GM20431 (cell line): ENCODE results near the gene NUP98.
"Not testable (repeated sequence)": the region's sequence is repeated elsewhere in the genome, so short reads cannot be mapped to it uniquely, and the experiment has no call there.

Experiments used
- in situ Hi-C: fragments of 300-500 bp; cut with MseI, MboI; formaldehyde crosslinking; loops from one replicate; pipeline ENCODE4 v1.15.0; 2020; ENCODE audit warnings: low sequenced_read_pairs; ENCODE audit not compliant: unreplicated experiment

NUP98 gene

DNA sequence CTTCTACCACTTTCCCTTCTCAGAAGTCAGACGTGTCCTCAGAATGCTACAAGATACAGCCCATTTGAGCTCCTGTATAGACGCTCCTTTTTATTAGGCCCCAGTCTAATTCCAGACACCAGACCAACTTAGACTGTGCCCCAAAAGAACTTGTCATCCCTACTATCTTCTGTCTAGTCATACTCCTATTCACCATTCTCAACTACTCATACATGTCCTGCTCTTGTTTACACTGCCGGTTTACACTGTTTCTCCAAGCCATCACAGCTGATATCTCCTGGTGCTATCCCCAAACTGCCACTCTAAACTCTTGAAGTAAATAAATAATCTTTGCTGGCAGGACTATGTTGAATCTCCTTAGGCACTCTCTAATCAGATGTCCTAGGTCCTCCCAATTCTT lies 144.8 kb downstream of the NUP98 start:
- in situ Hi-C loops, result not testable (repeated sequence)

DNA sequence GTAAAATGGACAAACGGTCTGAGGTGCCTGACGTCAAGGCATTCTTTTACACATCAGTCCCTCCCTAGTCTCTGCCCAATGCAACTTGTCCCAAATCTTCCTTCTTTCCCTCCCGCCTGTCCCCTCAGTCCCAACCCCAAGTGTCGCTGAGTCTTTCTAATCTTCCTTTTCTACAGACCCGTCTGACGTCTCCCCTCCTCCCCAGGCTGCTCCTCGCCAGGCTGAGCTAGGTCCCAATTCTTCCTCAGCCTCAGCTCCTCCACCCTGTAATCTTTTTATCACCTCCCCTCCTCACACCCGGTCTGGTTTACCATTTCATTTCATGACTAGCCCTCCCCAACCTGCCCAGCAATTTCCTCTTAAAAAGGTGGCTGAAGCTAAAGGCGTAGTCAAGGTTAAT lies 148.0 kb downstream of the NUP98 start:
- in situ Hi-C loops, result not testable (repeated sequence)

DNA sequence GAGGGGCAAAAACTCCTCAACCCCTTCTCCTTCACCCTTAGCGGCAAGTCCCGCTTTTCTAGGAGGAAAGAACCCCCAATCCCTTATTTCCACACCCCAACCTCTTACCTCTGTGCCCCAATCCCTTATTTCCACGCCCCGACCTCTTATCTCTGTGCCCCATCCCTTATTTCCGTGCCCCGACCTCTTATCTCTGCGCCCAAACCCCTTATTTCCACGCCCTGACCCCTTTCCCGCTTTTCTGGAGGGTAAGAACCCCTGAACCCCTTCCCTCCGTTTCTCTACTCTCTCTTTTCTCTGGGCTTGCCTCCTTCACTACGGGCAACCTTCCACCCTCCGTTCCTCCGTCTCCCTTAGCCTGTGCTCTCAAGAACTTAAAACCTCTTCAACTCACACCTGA lies 148.5 kb downstream of the NUP98 start:
- in situ Hi-C loops, result not testable (repeated sequence)

DNA sequence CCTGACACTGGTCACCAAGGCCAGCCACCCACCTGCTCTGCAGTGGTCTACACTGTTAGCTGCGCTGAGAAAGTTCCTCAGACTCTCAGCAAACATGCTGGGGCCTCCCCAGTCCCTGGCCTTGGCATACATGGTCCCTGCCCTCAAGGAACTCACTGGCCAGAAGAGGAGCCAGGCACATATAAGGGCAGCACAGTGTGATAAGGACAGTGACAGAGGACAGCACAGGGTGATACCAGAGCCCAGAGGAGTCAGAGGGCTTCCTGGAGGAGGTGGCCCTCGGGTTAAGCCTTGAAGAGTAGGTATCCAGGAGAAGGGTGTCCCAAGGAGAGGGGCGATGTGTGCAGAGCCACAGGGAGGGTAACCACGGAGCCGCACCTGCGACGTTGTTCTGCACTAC lies 151.8 kb downstream of the NUP98 start:
- in situ Hi-C loops, result no loop called here

DNA sequence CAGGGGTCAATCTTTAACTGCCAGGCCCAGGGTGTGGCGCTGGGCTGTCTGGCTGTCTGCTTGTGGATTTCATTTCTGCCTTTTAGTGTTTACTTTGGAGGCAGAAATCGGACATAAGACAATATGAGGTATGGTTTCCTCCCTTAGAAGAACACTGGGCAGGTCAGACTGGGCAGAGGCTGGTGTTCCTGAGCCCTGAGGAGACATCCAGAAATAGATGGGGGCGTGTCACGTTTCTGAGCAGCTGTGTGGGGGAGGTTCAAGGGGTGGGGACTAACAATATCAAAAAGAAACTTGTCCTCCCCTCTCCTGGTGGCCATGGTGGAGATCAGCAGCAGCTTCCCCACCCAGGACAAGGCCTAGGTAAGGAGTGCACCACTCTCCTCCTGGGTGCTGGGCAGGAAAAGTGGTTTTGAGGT lies 152.5 kb downstream of the NUP98 start, which contains the start of gene ART1:
Gene ART1 (plus strand): TSS at position 312 of the 419 bp plus-strand sequence. CDS start 14,086 bp downstream, outside the sequence.
- in situ Hi-C loops, result no loop called here

DNA sequence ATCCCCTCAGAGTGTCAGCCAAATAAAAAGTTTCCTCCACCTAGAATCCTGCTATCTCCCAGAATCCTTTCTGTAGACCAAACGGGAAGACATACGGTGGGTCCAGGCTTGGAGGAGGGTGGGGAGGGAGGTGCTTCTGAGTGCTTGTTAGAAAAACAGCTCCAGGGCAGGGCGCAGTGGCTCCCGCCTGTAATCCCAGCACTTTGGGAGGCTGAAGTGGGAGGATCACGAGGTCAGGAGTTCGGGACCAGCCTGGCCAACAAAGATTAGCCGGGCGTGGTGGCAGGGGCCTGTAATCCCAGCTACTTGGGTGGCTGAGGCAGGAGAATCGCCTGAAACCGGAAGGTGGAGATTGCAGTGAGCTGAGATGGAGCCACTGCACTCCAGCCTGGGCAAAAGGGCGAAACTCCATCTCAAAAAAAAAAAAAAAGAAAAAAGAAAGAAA lies 154.2 kb downstream of the NUP98 start:
- in situ Hi-C loops, result not testable (repeated sequence)

DNA sequence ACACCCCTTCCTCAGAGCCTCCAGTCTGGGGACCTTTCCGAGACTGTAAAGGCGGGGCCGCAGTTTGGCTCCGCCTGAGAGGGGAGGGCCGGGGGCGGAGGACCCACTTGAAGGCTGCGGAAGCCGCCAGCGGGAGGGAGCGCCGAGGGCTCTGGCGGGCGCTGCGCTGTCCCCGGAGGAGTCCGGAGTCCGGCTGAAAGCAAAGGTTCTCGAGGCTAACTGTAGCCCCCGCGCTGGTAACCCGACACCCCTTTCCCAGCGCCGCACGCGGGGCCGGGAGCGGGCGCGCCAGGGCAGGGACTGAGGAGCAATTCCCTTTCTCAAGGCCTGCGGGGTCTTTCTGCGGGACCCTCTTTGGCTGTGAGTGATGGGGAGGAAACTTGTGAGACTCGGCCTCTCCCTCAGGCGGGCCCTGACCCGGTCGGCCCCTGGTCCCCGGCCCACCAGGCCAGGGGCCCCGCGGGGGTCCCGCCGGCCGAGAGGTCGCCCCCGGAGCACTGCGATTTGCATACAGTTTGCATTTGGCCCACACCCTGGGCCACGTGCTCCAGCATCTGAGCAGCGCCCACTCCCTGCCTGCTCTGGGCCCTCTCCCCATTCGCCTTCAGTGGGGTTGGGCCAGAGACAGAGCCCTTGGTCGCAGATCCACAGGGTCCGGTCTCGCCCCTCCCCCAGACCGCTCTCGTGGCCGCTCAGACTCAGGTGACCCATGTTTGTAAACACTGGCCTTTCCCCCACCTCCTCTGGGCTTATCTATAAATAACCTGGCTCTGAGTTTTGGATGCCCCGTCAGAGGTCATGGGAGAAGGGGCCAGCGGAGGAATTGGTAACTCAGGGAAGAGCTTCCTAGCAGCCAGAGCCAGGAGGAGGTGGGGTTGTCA lies 155.0 kb downstream of the NUP98 start:
- in situ Hi-C loops, result no loop called here

DNA sequence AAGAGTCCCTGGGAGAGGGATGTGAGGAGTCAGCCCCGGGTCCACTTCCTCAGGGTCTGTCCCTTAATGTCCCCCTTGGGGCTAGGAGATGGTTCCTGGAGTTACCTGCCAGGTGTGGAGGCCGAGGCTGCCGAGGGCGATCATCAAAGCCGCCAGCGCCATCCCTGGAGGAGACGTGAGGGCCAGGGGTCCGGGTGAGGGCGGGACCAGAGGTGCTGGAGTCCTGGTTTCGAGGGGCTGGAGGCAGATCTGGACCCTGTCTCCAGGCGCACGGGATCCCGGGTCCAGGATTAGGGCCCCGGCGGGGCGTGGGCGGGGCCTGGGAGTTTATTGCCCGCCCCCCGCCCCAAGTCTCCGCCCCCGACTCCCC lies 155.7 kb downstream of the NUP98 start, which contains the start of gene ART5:
Gene ART5 (minus strand): TSS at position 292 of the 370 bp plus-strand sequence. CDS start 130 bp downstream, at position 162.
- in situ Hi-C loops, result no loop called here

DNA sequence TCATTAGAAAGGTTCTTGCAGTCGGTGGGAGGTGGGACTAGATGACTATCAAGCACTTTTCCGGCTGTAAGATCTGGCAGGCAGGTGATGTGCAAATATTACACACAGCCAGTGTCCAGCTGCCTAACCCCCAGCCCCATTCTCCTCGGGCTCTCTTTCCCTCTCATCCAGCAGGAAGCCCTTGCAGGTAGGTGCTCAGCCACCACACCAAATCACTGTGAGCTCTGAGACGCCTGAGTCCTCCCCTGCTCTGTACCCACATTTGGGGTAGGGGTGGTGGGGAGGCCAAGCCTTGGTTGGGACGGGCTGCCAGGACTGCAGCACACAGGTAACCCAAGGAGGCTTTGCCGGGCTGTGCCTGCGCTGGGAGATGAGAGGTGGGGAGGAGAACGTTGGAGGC lies 156.2 kb downstream of the NUP98 start:
- in situ Hi-C loops, result no loop called here

DNA sequence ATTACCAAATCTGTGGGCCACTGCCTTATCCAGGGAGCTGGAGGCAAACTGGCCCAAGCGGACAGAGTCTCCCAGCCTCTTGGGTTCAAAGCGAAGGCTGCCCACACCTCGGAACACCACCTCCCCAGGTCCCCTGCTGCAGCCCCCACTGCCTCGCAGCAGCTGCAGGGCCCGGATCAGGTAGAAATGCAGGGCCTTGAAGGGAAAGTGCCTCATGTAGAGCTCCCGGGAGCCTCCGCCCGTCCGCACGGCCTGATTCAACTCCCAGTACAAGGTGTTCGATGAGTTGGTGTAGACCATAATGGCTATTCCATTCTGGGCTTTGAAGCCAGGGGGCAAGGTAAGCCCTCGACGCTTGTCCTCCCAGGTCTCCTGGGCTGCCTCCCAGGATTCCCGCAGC lies 157.5 kb downstream of the NUP98 start:
- in situ Hi-C loops, result no loop called here

DNA sequence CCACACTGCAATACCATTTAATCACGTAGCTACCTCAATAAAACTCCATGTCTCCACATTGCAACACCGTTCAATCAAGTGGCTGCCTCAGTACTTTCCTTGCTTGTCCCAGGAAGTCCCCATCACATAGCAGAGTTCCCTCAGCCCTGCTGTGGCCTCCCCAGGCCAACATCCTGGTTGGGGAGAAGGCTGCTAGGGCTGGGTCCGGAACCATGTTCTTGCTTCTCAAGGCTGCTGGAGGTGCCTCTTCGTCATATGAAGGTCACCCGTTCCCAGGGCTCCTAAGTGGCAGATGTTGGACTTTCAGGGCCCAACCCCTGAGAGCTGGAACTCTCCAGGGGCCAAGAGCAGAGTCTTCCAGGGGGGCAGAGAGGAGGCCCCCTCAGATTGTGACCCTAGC lies 158.8 kb downstream of the NUP98 start:
- in situ Hi-C loops, result no loop called here

DNA sequence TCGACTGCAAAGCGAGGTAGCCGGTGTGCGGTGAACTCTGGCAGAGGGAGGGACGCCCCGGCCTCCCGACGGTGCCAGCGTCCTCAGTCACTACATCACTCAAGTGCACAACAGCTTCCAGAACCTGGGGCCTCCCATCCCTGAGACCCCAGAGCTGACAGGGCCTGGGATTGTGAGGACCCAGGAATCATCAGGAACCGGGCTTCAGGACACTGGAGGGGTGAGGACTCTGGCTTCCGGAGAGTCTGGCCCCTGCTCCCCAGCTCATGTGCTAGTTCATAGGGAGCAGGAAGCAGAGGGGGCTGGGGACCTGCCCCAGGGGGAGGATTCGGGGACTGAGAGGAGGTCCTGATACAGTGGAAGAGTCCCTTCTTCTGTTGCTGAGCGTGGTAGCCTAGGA lies 160.2 kb downstream of the NUP98 start:
- in situ Hi-C loops, result no loop called here

DNA sequence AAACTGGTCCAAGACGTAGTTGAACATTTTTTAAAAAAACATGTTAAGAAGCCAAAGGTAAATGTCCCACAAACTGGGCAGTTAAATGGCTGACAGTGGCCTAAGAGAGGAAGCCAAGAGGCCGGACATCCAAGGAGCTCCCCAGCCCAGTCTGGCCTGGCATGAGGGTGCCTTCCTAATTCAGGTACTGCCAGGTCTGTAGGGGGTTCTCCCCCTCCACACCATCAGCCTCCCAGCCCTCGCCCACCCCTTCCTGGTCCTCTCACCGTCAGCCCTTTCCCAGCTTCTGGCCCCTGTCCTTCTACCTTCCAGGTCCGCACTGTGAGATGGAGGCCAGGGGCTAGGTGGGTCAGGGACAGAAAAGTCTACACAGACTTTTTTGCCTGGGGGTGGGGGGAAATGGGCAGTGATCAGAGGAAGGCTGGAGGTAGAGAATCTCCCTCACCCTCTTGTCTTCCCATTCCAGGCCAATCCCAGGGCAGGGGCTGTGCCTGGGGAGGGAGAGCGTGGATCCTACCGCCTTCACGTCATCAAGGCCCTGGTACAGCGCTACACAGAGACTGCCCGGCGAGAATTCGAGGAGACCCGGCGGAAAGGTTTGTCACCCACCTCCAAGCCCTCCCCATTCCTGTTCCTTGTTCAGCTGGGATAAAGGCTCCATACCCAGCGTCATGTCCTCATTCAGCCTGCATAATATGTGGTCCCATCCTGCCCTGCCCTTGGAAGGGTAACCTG lies 161.5 kb downstream of the NUP98 start:
- in situ Hi-C loops, result no loop called here

GRCh38 chr11:3632070-3632660 lies 165.2 kb downstream of the NUP98 start:
- in situ Hi-C loops, result no loop called here

GRCh38 chr11:3631331-3631730 lies 166.0 kb downstream of the NUP98 start:
- in situ Hi-C loops, result no loop called here

DNA sequence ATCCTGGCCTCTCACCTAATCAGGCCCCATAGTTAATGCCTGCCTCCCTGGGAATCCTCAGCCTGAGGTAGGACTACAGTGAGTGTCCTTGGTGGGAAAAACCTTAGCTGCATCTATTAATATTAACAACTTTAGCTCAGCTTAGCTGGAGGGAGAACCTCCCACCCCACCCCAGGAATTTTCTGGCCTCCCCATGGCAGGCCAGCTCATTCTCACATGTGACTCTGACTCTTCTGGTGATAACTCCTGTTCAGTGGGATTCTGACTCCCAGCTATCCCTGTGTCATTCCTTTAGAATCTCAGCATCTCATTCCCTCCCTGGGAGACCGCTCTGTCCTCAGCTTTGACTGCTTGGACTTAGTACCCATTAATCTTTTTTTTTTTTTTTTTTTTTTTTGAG lies 170.1 kb downstream of the NUP98 start:
- in situ Hi-C loops, result no loop called here

DNA sequence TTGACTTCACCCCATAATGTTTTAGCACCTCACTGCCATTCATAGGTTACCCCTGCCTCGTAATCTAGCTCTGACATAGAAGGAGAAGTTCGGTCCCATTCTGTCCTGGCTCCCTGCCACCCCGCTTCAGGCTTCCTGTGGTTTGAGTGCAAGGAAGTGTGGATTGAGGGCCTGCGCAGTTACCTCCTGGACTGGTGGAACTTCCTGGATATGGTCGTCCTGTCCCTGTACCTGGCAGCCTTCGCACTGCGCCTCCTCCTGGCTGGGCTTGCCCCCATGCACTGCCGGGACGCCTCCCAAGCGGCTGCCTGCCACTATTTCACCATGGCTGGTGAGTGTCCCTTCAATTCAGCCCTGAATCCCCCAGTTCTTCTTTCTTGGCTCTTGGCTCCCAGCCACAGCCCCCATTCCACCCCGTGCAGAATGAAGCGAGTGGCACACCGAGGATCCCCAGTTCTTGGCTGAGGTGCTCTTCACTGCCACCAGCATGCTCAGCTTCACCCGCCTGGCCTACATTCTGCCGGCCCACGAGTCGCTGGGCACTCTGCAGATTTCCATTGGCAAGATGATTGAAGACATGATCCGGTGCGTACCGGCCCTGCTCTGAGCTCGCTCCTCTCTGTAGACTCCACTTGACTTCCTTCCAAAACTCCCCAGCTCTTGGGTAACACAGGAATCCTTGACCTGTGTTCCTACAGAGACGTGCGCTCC lies 170.9 kb downstream of the NUP98 start:
- in situ Hi-C loops, result no loop called here
